ENCODE data around the gene TPD52L2.
A peak's percentile ranks its signal among the peaks of the same experiment; 100 is the strongest.

Gene TPD52L2

GRCh38 chr20:63894358-63895201 is 29.5 kb downstream of the TPD52L2 start, which contains the start of gene DNAJC5:
Gene DNAJC5, plus strand, starts transcription at chr20:63895126. Its CDS starts 33,220 bp downstream, at chr20:63928346.
- TF ChIP-seq, protein P1, sequence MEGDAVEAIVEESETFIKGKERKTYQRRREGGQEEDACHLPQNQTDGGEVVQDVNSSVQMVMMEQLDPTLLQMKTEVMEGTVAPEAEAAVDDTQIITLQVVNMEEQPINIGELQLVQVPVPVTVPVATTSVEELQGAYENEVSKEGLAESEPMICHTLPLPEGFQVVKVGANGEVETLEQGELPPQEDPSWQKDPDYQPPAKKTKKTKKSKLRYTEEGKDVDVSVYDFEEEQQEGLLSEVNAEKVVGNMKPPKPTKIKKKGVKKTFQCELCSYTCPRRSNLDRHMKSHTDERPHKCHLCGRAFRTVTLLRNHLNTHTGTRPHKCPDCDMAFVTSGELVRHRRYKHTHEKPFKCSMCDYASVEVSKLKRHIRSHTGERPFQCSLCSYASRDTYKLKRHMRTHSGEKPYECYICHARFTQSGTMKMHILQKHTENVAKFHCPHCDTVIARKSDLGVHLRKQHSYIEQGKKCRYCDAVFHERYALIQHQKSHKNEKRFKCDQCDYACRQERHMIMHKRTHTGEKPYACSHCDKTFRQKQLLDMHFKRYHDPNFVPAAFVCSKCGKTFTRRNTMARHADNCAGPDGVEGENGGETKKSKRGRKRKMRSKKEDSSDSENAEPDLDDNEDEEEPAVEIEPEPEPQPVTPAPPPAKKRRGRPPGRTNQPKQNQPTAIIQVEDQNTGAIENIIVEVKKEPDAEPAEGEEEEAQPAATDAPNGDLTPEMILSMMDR (IDR thresholded peaks at IDR 0.05; ENCODE audit: control insufficient read depth, insufficient read depth, low read depth, low read length, missing control alignments) = no peak
- DNase-seq (ENCODE audit: low read depth) = peak; percentile 49
- peak within 1 kb of the TSS; percentile 67 for H3K4me3 ChIP-seq (ENCODE audit: control insufficient read depth, low read depth, low read length)

DNA sequence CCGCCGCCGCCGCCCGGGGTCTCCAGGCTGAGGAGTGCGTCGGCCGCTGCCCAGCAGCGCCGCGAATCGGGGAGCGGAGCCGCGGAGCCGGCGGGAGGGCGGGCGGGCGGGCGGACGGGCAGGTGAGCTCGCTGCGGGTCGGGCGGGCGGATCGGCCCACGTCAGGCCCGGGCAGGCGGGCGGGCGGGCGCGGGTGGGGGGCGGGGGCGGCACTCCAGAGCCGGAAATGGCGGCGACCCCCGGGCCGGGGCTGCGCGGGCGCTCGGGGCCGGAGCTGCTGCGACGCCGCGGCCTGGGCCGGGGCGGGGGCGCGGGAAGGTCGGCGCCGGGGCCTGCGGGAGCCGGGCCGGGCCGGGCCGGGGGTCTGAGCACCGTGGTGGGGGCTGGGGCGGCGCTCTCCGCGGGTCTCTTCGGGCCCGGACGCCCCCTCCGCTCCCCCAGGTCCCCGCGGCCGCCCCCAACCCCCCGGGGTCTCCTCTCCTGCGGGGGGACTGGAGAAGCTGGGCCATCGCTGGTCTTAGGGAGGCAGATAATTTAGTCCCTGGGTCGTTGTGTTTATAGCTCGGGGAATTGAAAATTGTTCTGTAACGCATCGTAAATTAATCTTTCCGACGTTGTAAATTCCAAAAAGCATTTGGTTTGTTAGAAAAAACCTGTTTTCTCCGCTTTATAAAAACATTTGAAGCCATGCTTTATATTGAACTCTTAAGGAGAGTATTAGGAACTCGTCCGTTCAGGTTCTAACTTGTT is 30.3 kb downstream of the TPD52L2 start:
- H3K4me3 ChIP-seq (ENCODE audit: control insufficient read depth, low read depth, low read length) = peak overlapping the region; percentile 67
- TF ChIP-seq, protein P1 (IDR thresholded peaks at IDR 0.05; ENCODE audit: control insufficient read depth, insufficient read depth, low read depth, low read length, missing control alignments) = no peak
- no peak for DNase-seq (ENCODE audit: low read depth)

DNA sequence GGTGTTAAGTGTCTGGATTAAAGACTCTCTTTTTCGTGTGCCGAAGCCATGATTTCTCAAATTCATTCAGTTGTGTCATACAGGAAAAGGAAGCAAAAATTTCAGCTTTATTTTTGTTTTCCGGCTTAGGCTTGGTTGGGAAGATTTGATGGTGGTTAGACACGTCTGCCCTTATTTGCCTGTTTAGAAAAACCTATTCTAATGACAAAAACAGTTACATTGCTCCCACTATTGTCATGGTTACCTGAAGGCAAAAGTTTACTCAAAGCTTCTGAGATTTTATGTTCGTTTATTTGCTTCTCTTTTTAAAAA is 30.8 kb downstream of the TPD52L2 start:
- peak overlapping the region; percentile 67 for H3K4me3 ChIP-seq (ENCODE audit: control insufficient read depth, low read depth, low read length)
- TF ChIP-seq, protein P1 (IDR thresholded peaks at IDR 0.05; ENCODE audit: control insufficient read depth, insufficient read depth, low read depth, low read length, missing control alignments) = no peak
- no peak for DNase-seq (ENCODE audit: low read depth)

DNA sequence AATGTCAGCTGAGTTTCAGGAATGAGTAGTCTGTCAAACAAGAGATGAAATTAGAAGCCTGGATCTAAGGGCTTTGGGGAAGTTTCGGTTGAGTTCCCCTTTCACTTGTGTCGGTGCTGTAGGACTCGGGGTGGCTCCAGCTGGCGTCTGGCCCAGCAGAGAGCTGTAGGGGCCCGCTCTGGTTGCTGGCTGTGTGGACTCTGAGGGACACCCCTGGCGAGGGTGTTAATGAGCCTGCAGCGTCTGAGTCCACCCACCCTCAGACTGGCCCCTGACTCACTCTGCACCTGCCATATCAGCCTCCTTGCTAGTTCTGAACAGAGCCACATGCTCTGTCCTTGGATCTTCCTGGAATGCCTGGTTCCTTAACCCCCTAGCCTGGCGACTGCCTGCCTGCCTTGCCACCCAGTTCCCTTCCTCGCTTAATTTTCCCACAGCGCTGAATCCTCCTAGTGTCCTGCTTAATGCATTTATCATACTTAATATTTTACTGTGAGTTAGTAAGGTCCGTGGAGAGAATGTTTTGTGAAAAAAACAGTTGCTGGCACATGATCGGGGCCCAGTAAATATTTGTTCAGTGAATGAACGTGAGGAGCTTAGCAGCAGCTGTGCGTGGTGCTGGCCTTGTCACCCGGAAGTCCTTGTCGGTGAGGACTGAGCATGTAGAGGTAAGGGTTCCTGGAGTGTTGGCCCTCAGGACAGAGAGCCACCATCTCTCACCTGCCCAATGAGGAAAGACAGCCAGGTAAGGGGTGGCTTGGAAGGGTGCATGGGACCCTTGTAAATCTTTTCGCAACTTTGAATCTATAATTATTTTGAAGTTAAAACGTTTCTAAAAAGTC is 31.4 kb downstream of the TPD52L2 start:
- peak overlapping the region; percentile 67 for H3K4me3 ChIP-seq (ENCODE audit: control insufficient read depth, low read depth, low read length)
- TF ChIP-seq, protein P1 (IDR thresholded peaks at IDR 0.05; ENCODE audit: control insufficient read depth, insufficient read depth, low read depth, low read length, missing control alignments) = no peak
- DNase-seq (ENCODE audit: low read depth) = no peak

GRCh38 chr20:63897978-63898561 is 33.0 kb downstream of the TPD52L2 start:
- TF ChIP-seq, protein P1 (IDR thresholded peaks at IDR 0.05; ENCODE audit: control insufficient read depth, insufficient read depth, low read depth, low read length, missing control alignments) = no peak
- DNase-seq (ENCODE audit: low read depth) = no peak
- no peak overlapping the region for H3K4me3 ChIP-seq (ENCODE audit: control insufficient read depth, low read depth, low read length)

Measured in AG09309 (cell line).